ENCODE data around the gene LBHD2. TPM values are rescaled to one million over a fixed set of nuclear protein-coding genes. Genes with fewer than 3 reads are reported as not detected.

The LBHD2 gene
- total and polyA plus RNA-seq, 2 of the 13 experiments (the other 11 are each of a cell fraction or from before 2014, with no cell fraction given), result 0.67 to 1.00 TPM

DNA sequence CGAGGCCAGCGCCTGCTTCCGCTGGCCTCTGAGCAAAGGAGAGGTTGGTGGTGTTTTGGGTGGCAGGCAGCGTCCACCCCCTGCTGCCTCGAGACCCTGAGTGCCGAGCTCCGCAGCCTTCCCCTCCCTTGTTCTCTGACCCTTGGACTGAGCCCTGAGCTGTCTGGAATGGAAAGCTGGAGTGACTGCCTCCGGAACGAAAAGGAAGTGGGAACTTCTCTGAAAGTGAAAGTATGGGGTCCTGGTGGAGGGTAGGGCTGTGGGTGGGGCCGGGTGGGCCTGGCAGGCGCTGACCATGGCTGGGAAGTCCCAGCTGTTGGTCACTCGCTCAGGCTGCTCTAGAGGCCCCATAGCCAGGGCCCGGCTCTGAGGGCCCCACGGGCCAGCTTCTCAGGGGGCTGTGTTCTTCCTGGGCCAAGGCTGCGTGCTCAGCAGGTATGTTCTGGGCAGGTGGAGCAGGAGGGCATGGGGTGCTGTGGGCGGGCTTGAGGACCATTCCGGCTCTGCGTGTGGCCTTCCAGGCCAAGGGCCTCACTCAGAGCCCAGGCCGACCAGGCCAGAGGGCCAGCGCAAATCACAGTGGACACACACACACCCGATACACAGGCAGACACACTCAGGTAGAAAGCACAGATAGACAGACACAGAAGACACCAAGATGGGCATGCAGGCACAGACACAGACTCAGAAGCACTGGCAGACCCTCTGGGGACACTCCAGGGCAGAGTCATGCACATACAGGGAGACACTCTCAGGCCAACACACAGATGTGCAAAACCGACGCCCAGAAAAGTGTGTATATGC, 10.6 kb downstream of the LBHD2 start, which contains the start of gene EXOC3L4 (continued):
- no peak for TF ChIP-seq ISL2 (CRISPR knock-in tag; IDR thresholded peaks at IDR 0.05)
- TF ChIP-seq, protein P1, sequence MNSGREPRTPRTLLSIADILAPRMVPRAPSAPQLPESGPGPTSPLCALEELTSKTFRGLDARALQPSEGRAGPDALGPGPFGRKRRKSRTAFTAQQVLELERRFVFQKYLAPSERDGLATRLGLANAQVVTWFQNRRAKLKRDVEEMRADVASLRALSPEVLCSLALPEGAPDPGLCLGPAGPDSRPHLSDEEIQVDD (CRISPR knock-in tag; IDR thresholded peaks at IDR 0.05; ENCODE audit: borderline replicate concordance), result no peak
- TF ChIP-seq, protein P2, sequence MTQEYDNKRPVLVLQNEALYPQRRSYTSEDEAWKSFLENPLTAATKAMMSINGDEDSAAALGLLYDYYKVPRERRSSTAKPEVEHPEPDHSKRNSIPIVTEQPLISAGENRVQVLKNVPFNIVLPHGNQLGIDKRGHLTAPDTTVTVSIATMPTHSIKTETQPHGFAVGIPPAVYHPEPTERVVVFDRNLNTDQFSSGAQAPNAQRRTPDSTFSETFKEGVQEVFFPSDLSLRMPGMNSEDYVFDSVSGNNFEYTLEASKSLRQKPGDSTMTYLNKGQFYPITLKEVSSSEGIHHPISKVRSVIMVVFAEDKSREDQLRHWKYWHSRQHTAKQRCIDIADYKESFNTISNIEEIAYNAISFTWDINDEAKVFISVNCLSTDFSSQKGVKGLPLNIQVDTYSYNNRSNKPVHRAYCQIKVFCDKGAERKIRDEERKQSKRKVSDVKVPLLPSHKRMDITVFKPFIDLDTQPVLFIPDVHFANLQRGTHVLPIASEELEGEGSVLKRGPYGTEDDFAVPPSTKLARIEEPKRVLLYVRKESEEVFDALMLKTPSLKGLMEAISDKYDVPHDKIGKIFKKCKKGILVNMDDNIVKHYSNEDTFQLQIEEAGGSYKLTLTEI (CRISPR knock-in tag; conservative IDR thresholded peaks at IDR 0.05), result no peak
- no peak for TF ChIP-seq ZMYM2 (CRISPR knock-in tag; IDR thresholded peaks at IDR 0.05)
- TF ChIP-seq, protein P3, sequence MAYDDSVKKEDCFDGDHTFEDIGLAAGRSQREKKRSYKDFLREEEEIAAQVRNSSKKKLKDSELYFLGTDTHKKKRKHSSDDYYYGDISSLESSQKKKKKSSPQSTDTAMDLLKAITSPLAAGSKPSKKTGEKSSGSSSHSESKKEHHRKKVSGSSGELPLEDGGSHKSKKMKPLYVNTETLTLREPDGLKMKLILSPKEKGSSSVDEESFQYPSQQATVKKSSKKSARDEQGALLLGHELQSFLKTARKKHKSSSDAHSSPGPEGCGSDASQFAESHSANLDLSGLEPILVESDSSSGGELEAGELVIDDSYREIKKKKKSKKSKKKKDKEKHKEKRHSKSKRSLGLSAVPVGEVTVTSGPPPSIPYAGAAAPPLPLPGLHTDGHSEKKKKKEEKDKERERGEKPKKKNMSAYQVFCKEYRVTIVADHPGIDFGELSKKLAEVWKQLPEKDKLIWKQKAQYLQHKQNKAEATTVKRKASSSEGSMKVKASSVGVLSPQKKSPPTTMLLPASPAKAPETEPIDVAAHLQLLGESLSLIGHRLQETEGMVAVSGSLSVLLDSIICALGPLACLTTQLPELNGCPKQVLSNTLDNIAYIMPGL (CRISPR knock-in tag; IDR thresholded peaks at IDR 0.05; ENCODE audit: borderline replicate concordance in 1 of 2, low read depth in 1 of 2), result no peak; a peak in 2 of 4 replicates
- no peak for TF ChIP-seq NFE2L2 (IDR thresholded peaks at IDR 0.05; ENCODE audit: low read length)
- TF ChIP-seq ZNF557 (CRISPR knock-in tag; IDR thresholded peaks at IDR 0.05), result no peak
- no peak for TF ChIP-seq ZNF10 (CRISPR knock-in tag; IDR thresholded peaks at IDR 0.05; ENCODE audit: borderline replicate concordance, low read depth)
- no peak for TF ChIP-seq SETDB1 (CRISPR knock-in tag; IDR thresholded peaks at IDR 0.05; ENCODE audit: borderline replicate concordance)
- no peak for TF ChIP-seq ZNF841 (CRISPR knock-in tag; IDR thresholded peaks at IDR 0.05; ENCODE audit: borderline replicate concordance)
- no peak for TF ChIP-seq ZNF3 (CRISPR knock-in tag; IDR thresholded peaks at IDR 0.05)
- peak; percentile 67 for TF ChIP-seq ZNF431 (CRISPR knock-in tag; IDR thresholded peaks at IDR 0.05; ENCODE audit: borderline replicate concordance, low read depth)
- no peak for TF ChIP-seq ZNF33B (CRISPR knock-in tag; IDR thresholded peaks at IDR 0.05)
- TF ChIP-seq SPEN (CRISPR knock-in tag; IDR thresholded peaks at IDR 0.05; ENCODE audit: low read depth), result peak; percentile 80; the same call in 1 of the 2 replicates
- 0 out of 2 replicates have a peak, but pooled peaks have one; percentile 15 for TF ChIP-seq ZMYM4 (CRISPR knock-in tag; IDR thresholded peaks at IDR 0.05)
- peak in 1 of 2 experiments; percentile 3; a peak in 1 of 4 replicates for TF ChIP-seq NR2F1 (CRISPR knock-in tag; IDR thresholded peaks at IDR 0.05)
- TF ChIP-seq, protein P4, sequence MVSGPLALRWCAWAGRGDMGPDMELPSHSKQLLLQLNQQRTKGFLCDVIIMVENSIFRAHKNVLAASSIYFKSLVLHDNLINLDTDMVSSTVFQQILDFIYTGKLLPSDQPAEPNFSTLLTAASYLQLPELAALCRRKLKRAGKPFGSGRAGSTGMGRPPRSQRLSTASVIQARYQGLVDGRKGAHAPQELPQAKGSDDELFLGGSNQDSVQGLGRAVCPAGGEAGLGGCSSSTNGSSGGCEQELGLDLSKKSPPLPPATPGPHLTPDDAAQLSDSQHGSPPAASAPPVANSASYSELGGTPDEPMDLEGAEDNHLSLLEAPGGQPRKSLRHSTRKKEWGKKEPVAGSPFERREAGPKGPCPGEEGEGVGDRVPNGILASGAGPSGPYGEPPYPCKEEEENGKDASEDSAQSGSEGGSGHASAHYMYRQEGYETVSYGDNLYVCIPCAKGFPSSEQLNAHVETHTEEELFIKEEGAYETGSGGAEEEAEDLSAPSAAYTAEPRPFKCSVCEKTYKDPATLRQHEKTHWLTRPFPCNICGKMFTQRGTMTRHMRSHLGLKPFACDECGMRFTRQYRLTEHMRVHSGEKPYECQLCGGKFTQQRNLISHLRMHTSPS (CRISPR knock-in tag; IDR thresholded peaks at IDR 0.05; ENCODE audit: low read depth), result peak; percentile 65; the same call in 1 of the 2 replicates
- TF ChIP-seq, protein P5, sequence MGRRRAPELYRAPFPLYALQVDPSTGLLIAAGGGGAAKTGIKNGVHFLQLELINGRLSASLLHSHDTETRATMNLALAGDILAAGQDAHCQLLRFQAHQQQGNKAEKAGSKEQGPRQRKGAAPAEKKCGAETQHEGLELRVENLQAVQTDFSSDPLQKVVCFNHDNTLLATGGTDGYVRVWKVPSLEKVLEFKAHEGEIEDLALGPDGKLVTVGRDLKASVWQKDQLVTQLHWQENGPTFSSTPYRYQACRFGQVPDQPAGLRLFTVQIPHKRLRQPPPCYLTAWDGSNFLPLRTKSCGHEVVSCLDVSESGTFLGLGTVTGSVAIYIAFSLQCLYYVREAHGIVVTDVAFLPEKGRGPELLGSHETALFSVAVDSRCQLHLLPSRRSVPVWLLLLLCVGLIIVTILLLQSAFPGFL (CRISPR knock-in tag; IDR thresholded peaks at IDR 0.05), result no peak
- TF ChIP-seq ZNF619 (CRISPR knock-in tag; IDR thresholded peaks at IDR 0.05), result no peak
- no peak for TF ChIP-seq ATM (IDR thresholded peaks at IDR 0.05; ENCODE audit: borderline replicate concordance)
- TF ChIP-seq, protein P6, sequence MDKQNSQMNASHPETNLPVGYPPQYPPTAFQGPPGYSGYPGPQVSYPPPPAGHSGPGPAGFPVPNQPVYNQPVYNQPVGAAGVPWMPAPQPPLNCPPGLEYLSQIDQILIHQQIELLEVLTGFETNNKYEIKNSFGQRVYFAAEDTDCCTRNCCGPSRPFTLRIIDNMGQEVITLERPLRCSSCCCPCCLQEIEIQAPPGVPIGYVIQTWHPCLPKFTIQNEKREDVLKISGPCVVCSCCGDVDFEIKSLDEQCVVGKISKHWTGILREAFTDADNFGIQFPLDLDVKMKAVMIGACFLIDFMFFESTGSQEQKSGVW (CRISPR knock-in tag; IDR thresholded peaks at IDR 0.05; ENCODE audit: borderline replicate concordance), result no peak
